OCI-LY7 (cell line): ENCODE measurements around the gene STAMBPL1.

Experiments used
- EZH2phosphoT487 ChIP-seq: fragments of 200-600 bp; sonication (generic); IDR thresholded peaks from 2 replicates; pipeline ENCODE4 v1.6.1; 2018; ENCODE audit warnings: low read depth, borderline replicate concordance, mild to moderate bottlenecking, mixed run types, antibody characterized with exemption, low read length, moderate library complexity, mixed read lengths
- TF ChIP-seq, protein P1 (sequence below): fragments of 200-600 bp; sonication (generic); conservative IDR thresholded peaks from 2 replicates; pipeline ENCODE4 v1.5.1; 2014; ENCODE audit warnings: mild to moderate bottlenecking, antibody characterized with exemption, low read length, moderate library complexity, mixed read lengths

- TF ChIP-seq, protein P1, sequence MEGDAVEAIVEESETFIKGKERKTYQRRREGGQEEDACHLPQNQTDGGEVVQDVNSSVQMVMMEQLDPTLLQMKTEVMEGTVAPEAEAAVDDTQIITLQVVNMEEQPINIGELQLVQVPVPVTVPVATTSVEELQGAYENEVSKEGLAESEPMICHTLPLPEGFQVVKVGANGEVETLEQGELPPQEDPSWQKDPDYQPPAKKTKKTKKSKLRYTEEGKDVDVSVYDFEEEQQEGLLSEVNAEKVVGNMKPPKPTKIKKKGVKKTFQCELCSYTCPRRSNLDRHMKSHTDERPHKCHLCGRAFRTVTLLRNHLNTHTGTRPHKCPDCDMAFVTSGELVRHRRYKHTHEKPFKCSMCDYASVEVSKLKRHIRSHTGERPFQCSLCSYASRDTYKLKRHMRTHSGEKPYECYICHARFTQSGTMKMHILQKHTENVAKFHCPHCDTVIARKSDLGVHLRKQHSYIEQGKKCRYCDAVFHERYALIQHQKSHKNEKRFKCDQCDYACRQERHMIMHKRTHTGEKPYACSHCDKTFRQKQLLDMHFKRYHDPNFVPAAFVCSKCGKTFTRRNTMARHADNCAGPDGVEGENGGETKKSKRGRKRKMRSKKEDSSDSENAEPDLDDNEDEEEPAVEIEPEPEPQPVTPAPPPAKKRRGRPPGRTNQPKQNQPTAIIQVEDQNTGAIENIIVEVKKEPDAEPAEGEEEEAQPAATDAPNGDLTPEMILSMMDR: no peak
- no peak for TF ChIP-seq EZH2phosphoT487
Measured at GRCh38 chr10:88851706-88852105, 28.3 kb upstream of the STAMBPL1 start, which contains the start of gene ANKRD22.
